Thyroid gland (tissue), 4 donors: ENCODE results near the gene GREB1. TPM values are rescaled to one million over a fixed set of nuclear protein-coding genes. Genes with fewer than 3 reads are reported as not detected.

Experiments
- DNase-seq, 2 donors: peaks; one replicate each; pipeline ENCODE4 v3.0.0-alpha.2; 2019
- H3K27ac ChIP-seq, 3 donors: fragments of 200-600 bp; sonication (generic); 1 replicate in 2 of 3; 2 replicates in 1 of 3; pipeline ENCODE4 v1.5.1; 2016 to 2019; ENCODE audit warnings: mild to moderate bottlenecking in 1 of 3, moderate library complexity in 1 of 3
- H3K27me3 ChIP-seq: fragments of 200-600 bp; sonication (generic); one replicate; pipeline ENCODE4 v1.5.1; 2019
- H3K36me3 ChIP-seq, 2 donors: fragments of 200-600 bp; sonication (generic); one replicate each; pipeline ENCODE4 v1.5.1; 2016 to 2019
- H3K4me1 ChIP-seq, 2 donors: fragments of 200-600 bp; sonication (generic); one replicate each; pipeline ENCODE4 v1.5.1; 2017 to 2019
- H3K4me3 ChIP-seq, 3 donors: fragments of 200-600 bp; sonication (generic); replicated peaks in 1 of 3; 1 replicate in 2 of 3; 2 replicates in 1 of 3; pipeline ENCODE4 v1.5.1; 2016; ENCODE audit warnings: mild to moderate bottlenecking in 1 of 3
- H3K9me3 ChIP-seq: fragments of 200-600 bp; sonication (generic); one replicate; pipeline ENCODE4 v1.5.1; 2017
- CTCF ChIP-seq, 6 experiments: fragments of 200-600 bp in 3 of 6; fragments of 450-650 bp in 3 of 6; sonication (generic) in 3 of 6; IDR thresholded peaks; one replicate each; pipeline ENCODE4 v1.5.1; 2016 to 2019; ENCODE audit warnings: antibody characterized with exemption in 6 of 6, mild to moderate bottlenecking in 2 of 6, inconsistent platforms in 1 of 6, moderate library complexity in 1 of 6
- POLR2A ChIP-seq, 2 donors: fragments of 450-650 bp; IDR thresholded peaks; one replicate each; pipeline ENCODE4 v1.6.1; 2017; ENCODE audit warnings: antibody characterized with exemption in 2 of 2, mild to moderate bottlenecking in 2 of 2, moderate library complexity in 1 of 2
- WGBS, 2 donors: methylation state at CpG; one replicate each; pipeline ENCODE4 v1.1.5; 2017; 5-methylcytosine and 5-hydroxymethylcytosine counted together
- intact Hi-C: fragments of 100-400 bp; cut with DNase I; formaldehyde crosslinking; loops from one replicate; pipeline ENCODE4 v1.15.1; 2023
- total RNA-seq, 4 donors: library from RNA; depleted of rRNA; stranded (reverse); fragments of >200 nt; gene quantifications; one replicate each; pipeline ENCODE4 v1.2.3, GENCODE V29; 2016

GREB1 gene
- total RNA-seq, 4 donors from 2014 or later = 0.94 to 4.2 (median 2.0) TPM

GRCh38 chr2:11644293-11644692 is 110.4 kb downstream of the GREB1 start:
- H3K9me3 ChIP-seq = no peaks in the 10 kb centered on the region
- H3K4me1 ChIP-seq = no peaks in the 10 kb centered on the region
- H3K27me3 ChIP-seq = no peaks in the 10 kb centered on the region
- H3K36me3 ChIP-seq = no peaks in the 10 kb centered on the region
- TF ChIP-seq CTCF (IDR thresholded peaks at IDR 0.05) (no peak), POLR2A (IDR thresholded peaks at IDR 0.05) (no peak)
- H3K4me3 ChIP-seq = no peak overlapping the region
- no peak overlapping the region for H3K27ac ChIP-seq
- WGBS, 2 donors = 92 to 93% methylated on average over 3 of the region's 3 CpGs
- no peak for DNase-seq
- intact Hi-C loops = no loop called here

DNA sequence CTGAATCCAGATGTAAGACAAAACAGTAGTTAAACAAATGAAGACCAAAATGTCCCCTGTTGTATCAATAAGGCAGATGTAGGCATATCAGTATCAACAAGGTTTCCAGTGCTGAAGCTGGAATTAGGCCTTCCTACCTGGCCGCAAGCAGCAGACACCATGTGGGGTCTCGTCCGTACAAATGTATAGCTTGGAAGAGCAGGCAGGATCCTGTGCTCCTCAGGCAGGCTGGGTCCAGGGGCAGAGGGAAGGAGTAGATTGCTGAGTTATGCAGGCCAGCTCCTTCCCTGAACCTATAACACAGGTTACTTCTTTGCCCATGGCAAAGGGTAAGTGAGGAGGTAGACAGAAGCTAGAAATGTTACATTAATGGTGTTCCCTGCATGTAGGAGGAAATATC is 112.7 kb downstream of the GREB1 start:
- H3K4me3 ChIP-seq = no peak overlapping the region
- 99 to 100% methylated on average over 3 of the region's 3 CpGs for WGBS, 2 donors
- H3K36me3 ChIP-seq = no peaks in the 10 kb centered on the region
- H3K27ac ChIP-seq = no peak overlapping the region
- TF ChIP-seq POLR2A (IDR thresholded peaks at IDR 0.05) (no peak), CTCF (IDR thresholded peaks at IDR 0.05) (no peak)
- no peaks in the 10 kb centered on the region for H3K9me3 ChIP-seq
- H3K4me1 ChIP-seq = no peaks in the 10 kb centered on the region
- intact Hi-C loops = no loop called here
- H3K27me3 ChIP-seq = no peaks in the 10 kb centered on the region
- no peak for DNase-seq

DNA sequence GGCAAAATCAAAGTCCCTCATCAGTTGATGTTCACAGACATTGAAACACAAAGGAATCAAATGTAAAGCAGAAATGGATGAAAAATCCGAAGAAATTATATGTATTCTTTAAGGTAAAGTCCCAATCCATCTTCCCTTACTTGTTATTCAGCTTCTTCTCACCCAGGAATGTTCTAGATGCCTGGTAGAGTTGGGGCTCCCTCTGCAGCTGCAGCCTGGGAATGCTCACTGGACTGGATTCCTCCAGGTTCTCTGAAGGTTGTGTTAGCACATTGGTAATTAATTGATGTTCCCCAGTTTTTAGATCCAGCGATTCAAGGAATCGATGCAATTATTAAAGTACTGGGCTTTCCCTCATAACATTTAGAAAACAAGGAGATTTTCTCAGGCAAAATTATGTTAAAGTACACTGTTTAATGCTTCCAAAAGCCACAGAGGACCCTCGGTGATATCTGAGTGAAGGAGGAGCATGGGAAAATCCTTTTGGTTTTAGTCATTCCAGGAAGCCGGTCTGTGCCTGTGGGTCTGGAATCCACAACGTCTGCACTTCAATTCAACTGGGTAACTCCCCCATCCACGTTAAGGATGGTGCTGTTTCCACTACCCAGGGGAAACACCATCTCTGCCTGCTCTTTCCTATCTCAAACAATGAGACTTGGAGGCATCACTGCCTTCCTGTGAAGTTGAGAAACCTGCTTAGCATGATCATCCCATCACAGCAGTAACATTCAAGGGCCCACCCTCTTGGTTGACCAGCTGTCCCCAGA is 114.2 kb downstream of the GREB1 start:
- Histone ChIP-seq H3K9me3 (no peaks in the 10 kb centered on the region), H3K4me1 (no peaks in the 10 kb centered on the region), H3K4me3 (no peak overlapping the region), H3K36me3 (no peaks in the 10 kb centered on the region), H3K27me3 (no peaks in the 10 kb centered on the region), H3K27ac (no peak overlapping the region)
- no peak for DNase-seq
- TF ChIP-seq CTCF (IDR thresholded peaks at IDR 0.05) (peak in 2 of 6 experiments; percentile 12 to 16), POLR2A (IDR thresholded peaks at IDR 0.05) (no peak)
- intact Hi-C loops = no loop called here
- WGBS, 2 donors = 66 to 76% methylated on average over 7 of the region's 7 CpGs

- TF ChIP-seq POLR2A (IDR thresholded peaks at IDR 0.05) (no peak), CTCF (IDR thresholded peaks at IDR 0.05) (no peak)
- no peak for DNase-seq
- Histone ChIP-seq H3K36me3 (no peaks in the 10 kb centered on the region), H3K27ac (no peak overlapping the region), H3K4me1 (no peaks in the 10 kb centered on the region), H3K27me3 (no peaks in the 10 kb centered on the region), H3K4me3 (no peak overlapping the region), H3K9me3 (no peaks in the 10 kb centered on the region)
- WGBS, 2 donors = 68 to 71% methylated on average over 2 of the region's 2 CpGs
- intact Hi-C loops = no loop called here
Observed at GRCh38 chr2:11649093-11649492, 115.2 kb downstream of the GREB1 start.

- TF ChIP-seq CTCF (IDR thresholded peaks at IDR 0.05) = no peak
- Histone ChIP-seq H3K4me3 (no peak overlapping the region), H3K4me1 (no peaks in the 10 kb centered on the region), H3K27ac (no peak overlapping the region), H3K9me3 (no peaks in the 10 kb centered on the region), H3K27me3 (no peaks in the 10 kb centered on the region), H3K36me3 (no peaks in the 10 kb centered on the region)
- WGBS, 2 donors = 85 to 86% methylated on average over 5 of the region's 5 CpGs
- intact Hi-C loops = no loop called here
- no peak for DNase-seq
Observed at GRCh38 chr2:11651856-11652548, 118.2 kb downstream of the GREB1 start.
